Heart left ventricle (tissue), 13 donors: ENCODE data around the gene FAM170B.

Source experiments
- CTCF ChIP-seq, 12 donors: fragments of 200-600 bp; sonication (generic) in 4 of 12; IDR thresholded peaks; one replicate each; pipeline versions ENCODE4 v1.5.0 to v1.8.0; 2018 to 2022; ENCODE audit warnings: antibody characterized with exemption in 12 of 12, mild to moderate bottlenecking in 5 of 12
- POLR2A ChIP-seq, 2 donors: fragments of 450-650 bp; IDR thresholded peaks; one replicate each; pipeline ENCODE4 v1.6.1; 2017; ENCODE audit warnings: antibody characterized with exemption in 2 of 2, mild to moderate bottlenecking in 2 of 2, moderate library complexity in 2 of 2
- donor health status: ischemic (EF 13 %, LVEDD 7.1; RV severe dilation, severe dysfunction).
- donor health status: DM: no; HTN: yes; CAD: no.
- donor health status: DM: no; HTN: no; CAD: no.
- donor health status: ischemic (EF 25% LVEDD 6.9; RV normal size, moderate dysfunction).
- donor health status: ischemic (EF 25% LVEDD 5.7; RV mildly dilated, moderate dysfunction).
- donor health status: ischemic (EF 35%, LVEDD 5.7; RV mildly dilated, moderate dysfunction).
- donor health status: nonischemic (EF 11% LVEDD 7.7; RV severe dilation, severe dysfunction).
- donor health status: DM: yes; HTN: yes; CAD: no.
- donor health status: PGD.
- donor health status: ischemic (EF 29% LVEDD 5.4; RV normal size, mild dysfunction).
- donor health status: nonischemic (EF 23%, LVEDD 6.1; RV moderate dilation, normal function).

GRCh38 chr10:49111320-49111698 lies 22.5 kb downstream of the FAM170B start:
- no peak for TF ChIP-seq CTCF (IDR thresholded peaks at IDR 0.05)
- TF ChIP-seq POLR2A (IDR thresholded peaks at IDR 0.05): no peak
